Smooth muscle cell (in vitro differentiated cells): ENCODE measurements around the gene CLCN1. TPM values are rescaled to one million over a fixed set of nuclear protein-coding genes. Genes with fewer than 3 reads are reported as not detected.
A peak's percentile ranks its signal among the peaks of the same experiment; 100 is the strongest.

Experiments used
- DNase-seq: peaks from one replicate; lab custom pipeline; 2025; ENCODE audit not compliant: unreplicated experiment; lab: John Stamatoyannopoulos, UW
- H2AFZ ChIP-seq: fragments of 200-600 bp; sonication (generic); 2 replicates; pipeline ENCODE4 v1.6.0; 2016; ENCODE audit warnings: antibody characterized with exemption, low read depth, mild to moderate bottlenecking
- H3F3A ChIP-seq: fragments of 200-600 bp; sonication (generic); 2 replicates; pipeline ENCODE4 v1.6.0; 2017; ENCODE audit warnings: antibody characterized with exemption, low read depth
- H3K27ac ChIP-seq: fragments of 200-600 bp; sonication (generic); 2 replicates; pipeline ENCODE4 v1.5.1; 2016; ENCODE audit warnings: low read depth, mild to moderate bottlenecking
- H3K27me3 ChIP-seq: fragments of 200-600 bp; sonication (generic); 2 replicates; pipeline ENCODE4 v1.6.1; 2016; ENCODE audit warnings: low read depth, mild to moderate bottlenecking
- H3K36me3 ChIP-seq: fragments of 200-600 bp; sonication (generic); 2 replicates; pipeline ENCODE4 v1.5.1; 2016; ENCODE audit warnings: low read depth
- H3K4me1 ChIP-seq: fragments of 200-600 bp; sonication (generic); 2 replicates; pipeline ENCODE4 v1.5.1; 2016; ENCODE audit warnings: low read depth
- H3K4me2 ChIP-seq: fragments of 200-600 bp; sonication (generic); 2 replicates; pipeline ENCODE4 v1.6.0; 2016; ENCODE audit warnings: mild to moderate bottlenecking
- H3K4me3 ChIP-seq: fragments of 200-600 bp; sonication (generic); 2 replicates; pipeline ENCODE4 v1.5.1; 2016; ENCODE audit warnings: mild to moderate bottlenecking
- H3K79me2 ChIP-seq: fragments of 200-600 bp; sonication (generic); 2 replicates; pipeline ENCODE4 v1.6.0; 2016; ENCODE audit warnings: low read depth, mild to moderate bottlenecking
- H3K9ac ChIP-seq: fragments of 200-600 bp; sonication (generic); 2 replicates; pipeline ENCODE4 v1.6.0; 2016; ENCODE audit warnings: low read depth
- H3K9me3 ChIP-seq: fragments of 200-600 bp; sonication (generic); replicated peaks from 2 replicates; pipeline ENCODE4 v1.5.1; 2016; ENCODE audit warnings: low read depth
- H4K20me1 ChIP-seq: fragments of 200-600 bp; sonication (generic); 2 replicates; pipeline ENCODE4 v1.6.0; 2016; ENCODE audit warnings: low read depth
- WGBS: methylation state at CpG from one replicate; pipeline ENCODE4 v1.1.7; 2016; ENCODE audit warnings: low lambda C conversion rate; 5-methylcytosine and 5-hydroxymethylcytosine counted together
- polyA plus RNA-seq: library from polyadenylated mRNA; unstranded; fragments of >200 nt; fragmentation: Nextera tagmentation; extraction: Ambion mirVana; gene quantifications from 2 replicates; pipeline ENCODE4 v1.2.1, GENCODE V29; 2016
- total RNA-seq: library from RNA; depleted of rRNA; stranded (reverse); fragments of >200 nt; gene quantifications from 2 replicates; pipeline ENCODE4 v1.2.3, GENCODE V29; 2014
- TF ChIP-seq, protein P1 (sequence below): fragments of 200-600 bp; sonication (generic); IDR thresholded peaks from 2 replicates; pipeline ENCODE4 v1.5.1; 2017; ENCODE audit warnings: borderline replicate concordance, mild to moderate bottlenecking, antibody characterized with exemption; ENCODE audit not compliant: insufficient read depth, poor library complexity, severe bottlenecking

Gene CLCN1
- total and polyA plus RNA-seq, 2 experiments from 2014 or later = not detected

DNA sequence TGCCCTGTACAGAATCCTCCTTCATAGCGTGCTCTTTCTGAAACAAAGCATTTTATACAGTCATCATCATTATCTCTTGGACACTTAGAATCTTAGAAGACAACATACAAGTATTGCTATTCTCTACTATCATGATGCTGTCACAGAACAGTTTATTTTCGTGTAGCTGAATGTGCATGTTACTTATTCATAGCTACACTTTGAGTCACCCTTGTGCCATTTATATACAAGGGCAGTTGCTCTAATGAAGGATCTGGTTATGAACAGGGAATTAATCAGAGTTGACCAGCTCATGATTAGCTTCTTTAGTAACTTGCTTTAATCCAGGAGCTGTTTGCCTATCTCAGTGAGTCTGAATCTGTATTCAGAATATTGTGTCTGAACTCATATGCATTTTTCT, 16.6 kb upstream of the CLCN1 start:
- TF ChIP-seq, protein P1, sequence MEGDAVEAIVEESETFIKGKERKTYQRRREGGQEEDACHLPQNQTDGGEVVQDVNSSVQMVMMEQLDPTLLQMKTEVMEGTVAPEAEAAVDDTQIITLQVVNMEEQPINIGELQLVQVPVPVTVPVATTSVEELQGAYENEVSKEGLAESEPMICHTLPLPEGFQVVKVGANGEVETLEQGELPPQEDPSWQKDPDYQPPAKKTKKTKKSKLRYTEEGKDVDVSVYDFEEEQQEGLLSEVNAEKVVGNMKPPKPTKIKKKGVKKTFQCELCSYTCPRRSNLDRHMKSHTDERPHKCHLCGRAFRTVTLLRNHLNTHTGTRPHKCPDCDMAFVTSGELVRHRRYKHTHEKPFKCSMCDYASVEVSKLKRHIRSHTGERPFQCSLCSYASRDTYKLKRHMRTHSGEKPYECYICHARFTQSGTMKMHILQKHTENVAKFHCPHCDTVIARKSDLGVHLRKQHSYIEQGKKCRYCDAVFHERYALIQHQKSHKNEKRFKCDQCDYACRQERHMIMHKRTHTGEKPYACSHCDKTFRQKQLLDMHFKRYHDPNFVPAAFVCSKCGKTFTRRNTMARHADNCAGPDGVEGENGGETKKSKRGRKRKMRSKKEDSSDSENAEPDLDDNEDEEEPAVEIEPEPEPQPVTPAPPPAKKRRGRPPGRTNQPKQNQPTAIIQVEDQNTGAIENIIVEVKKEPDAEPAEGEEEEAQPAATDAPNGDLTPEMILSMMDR = no peak
- Histone ChIP-seq H3K4me2 (no peak overlapping the region), H2AFZ (no peak overlapping the region), H3K9ac (no peak overlapping the region), H3K27me3 (no peaks in the 10 kb centered on the region), H3F3A (no peaks in the 10 kb centered on the region), H3K4me3 (no peak overlapping the region), H3K9me3 (no peaks in the 10 kb centered on the region), H3K79me2 (no peaks in the 10 kb centered on the region), H4K20me1 (peaks cover 30% of the 10 kb centered on the region), H3K36me3 (peaks cover 14% of the 10 kb centered on the region), H3K4me1 (no peaks in the 10 kb centered on the region), H3K27ac (peak overlapping the region; percentile 34)
- 68% methylated on average over 2 of the region's 2 CpGs for WGBS
- DNase-seq = no peak

DNA sequence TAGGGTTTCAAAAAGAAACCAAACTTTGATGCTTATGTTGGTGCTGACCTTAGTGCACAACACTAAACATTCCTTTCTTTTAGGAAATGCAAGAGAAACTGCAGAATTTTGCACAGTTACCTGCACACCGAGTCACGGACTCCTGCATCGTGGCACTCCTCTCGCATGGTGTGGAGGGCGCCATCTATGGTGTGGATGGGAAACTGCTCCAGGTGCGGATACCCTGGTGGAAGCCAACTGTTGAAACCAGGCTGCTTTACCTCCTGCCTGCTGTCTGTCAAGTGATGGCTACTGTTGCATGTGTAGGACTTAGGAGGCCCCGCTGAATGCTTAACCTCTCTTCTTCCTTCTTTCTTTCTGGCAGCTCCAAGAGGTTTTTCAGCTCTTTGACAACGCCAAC, 16.1 kb upstream of the CLCN1 start:
- WGBS = 86% methylated on average over 8 of the region's 8 CpGs
- no peak for DNase-seq
- H3K4me2 ChIP-seq = no peak overlapping the region
- H3K4me1 ChIP-seq = no peaks in the 10 kb centered on the region
- H4K20me1 ChIP-seq = peaks cover 32% of the 10 kb centered on the region
- H3K27me3 ChIP-seq = no peaks in the 10 kb centered on the region
- peaks cover 15% of the 10 kb centered on the region for H3K36me3 ChIP-seq
- H3K79me2 ChIP-seq = no peaks in the 10 kb centered on the region
- no peak overlapping the region for H3K9ac ChIP-seq
- H3F3A ChIP-seq = no peaks in the 10 kb centered on the region
- H3K4me3 ChIP-seq = no peak overlapping the region
- H3K27ac ChIP-seq = peak overlapping the region; percentile 34
- H3K9me3 ChIP-seq = no peaks in the 10 kb centered on the region
- TF ChIP-seq, protein P1 = peak; percentile 37
- H2AFZ ChIP-seq = no peak overlapping the region

DNA sequence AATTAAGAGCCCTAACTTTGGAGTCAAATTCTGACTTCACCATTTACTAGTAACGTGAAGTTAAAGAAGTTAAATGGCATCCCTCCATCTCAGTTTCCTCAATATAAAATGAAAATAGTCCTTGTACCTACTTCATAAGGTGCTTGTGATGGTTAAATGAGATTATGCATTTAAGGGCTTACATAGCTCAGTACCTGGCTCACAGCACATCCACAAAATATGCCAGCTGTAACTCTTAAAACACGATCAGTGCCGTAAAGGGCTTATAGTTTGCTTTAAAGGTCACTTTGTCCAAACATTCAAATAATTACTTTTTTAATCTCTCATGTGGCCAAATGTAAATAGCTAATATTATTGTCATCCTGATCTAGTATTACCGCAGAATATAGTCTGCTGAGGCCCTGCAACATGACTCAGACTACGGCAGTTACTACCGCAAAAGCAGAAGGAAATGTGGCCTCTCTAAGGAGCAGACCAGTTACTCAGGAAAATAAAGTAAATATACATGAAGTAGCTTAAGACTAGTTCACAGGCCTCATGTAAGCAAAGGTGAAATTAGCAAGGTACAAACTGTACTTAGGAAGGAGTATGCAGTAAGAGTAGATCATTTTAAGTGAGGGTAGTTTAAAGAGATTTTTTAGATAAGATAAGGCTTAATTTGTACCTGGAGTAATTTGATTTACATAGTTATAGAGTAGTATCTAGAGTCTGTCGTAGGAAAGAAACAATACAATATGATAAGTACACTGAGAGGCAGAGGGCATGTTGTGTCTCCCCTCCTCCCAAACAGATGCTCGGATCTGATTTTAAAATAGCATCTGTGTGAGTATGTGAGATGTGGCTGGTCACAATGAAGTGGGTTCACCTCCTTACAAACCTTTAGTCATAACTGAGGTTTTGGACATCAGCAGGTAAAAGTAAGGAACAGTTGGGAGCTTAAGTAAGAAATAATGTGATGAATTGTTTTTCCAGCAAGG, 14.7 kb upstream of the CLCN1 start:
- Histone ChIP-seq H3F3A (no peaks in the 10 kb centered on the region), H4K20me1 (peaks cover 34% of the 10 kb centered on the region), H3K79me2 (no peaks in the 10 kb centered on the region), H3K27me3 (no peaks in the 10 kb centered on the region), H3K4me3 (no peak overlapping the region), H3K27ac (peak overlapping the region; percentile 2), H3K4me1 (no peaks in the 10 kb centered on the region), H3K4me2 (no peak overlapping the region), H3K9ac (no peak overlapping the region), H2AFZ (no peak overlapping the region), H3K36me3 (peaks cover 8% of the 10 kb centered on the region), H3K9me3 (no peaks in the 10 kb centered on the region)
- WGBS = 80% methylated on average over 8 of the region's 8 CpGs
- TF ChIP-seq, protein P1 = no peak
- no peak for DNase-seq

DNA sequence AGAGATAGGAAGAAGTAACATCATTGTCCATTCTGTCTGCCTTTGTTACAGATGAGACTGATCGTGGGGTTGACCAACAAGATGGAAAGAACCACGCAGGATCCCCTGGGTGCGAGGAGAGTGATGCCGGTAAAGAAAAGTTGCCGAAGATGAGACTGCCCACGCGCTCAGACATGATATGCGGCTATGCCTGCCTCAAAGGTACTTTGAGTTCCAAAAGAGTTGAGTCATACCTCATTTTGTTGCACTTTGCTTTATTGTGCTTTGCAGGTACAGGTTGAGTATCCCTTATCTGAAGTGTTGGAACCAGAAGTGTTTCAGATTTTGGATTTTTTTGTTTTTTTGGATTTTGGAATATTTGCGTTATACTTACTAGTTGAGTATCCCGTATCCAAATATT, 12.2 kb upstream of the CLCN1 start:
- Histone ChIP-seq H2AFZ (no peak overlapping the region), H3K27me3 (no peaks in the 10 kb centered on the region), H3K79me2 (no peaks in the 10 kb centered on the region), H4K20me1 (peaks cover 29% of the 10 kb centered on the region), H3K9ac (no peak overlapping the region), H3K36me3 (peaks cover 8% of the 10 kb centered on the region), H3K9me3 (no peaks in the 10 kb centered on the region), H3K4me2 (no peak overlapping the region), H3F3A (no peaks in the 10 kb centered on the region), H3K4me1 (no peaks in the 10 kb centered on the region), H3K4me3 (no peak overlapping the region), H3K27ac (no peak overlapping the region)
- DNase-seq = no peak
- TF ChIP-seq, protein P1 = no peak
- 86% methylated on average over 10 of the region's 10 CpGs for WGBS
